Ovary (tissue), 9 donors: ENCODE measurements around the gene SEH1L. TPM values are rescaled to one million over a fixed set of nuclear protein-coding genes. Genes with fewer than 3 reads are reported as not detected.

ENCODE experiments used
- DNase-seq, 5 donors: peaks; one replicate each; pipeline ENCODE4 v3.0.0-alpha.2; 2019 to 2020
- H3K27ac ChIP-seq, 2 donors: fragments of 200-600 bp; one replicate each; pipeline versions ENCODE4 v1.5.1 to v1.8.0; 2019 to 2022
- H3K27me3 ChIP-seq: fragments of 200-600 bp; one replicate; pipeline ENCODE4 v1.8.0; 2022
- H3K36me3 ChIP-seq: fragments of 200-600 bp; sonication (generic); one replicate; pipeline ENCODE4 v1.5.1; 2019
- H3K4me1 ChIP-seq: one replicate; pipeline ENCODE4 v1.8.1; 2013; ENCODE audit warnings: mild to moderate bottlenecking, moderate library complexity; ENCODE audit not compliant: insufficient read depth
- H3K4me3 ChIP-seq: fragments of 200-600 bp; sonication (generic); one replicate; pipeline ENCODE4 v1.5.1; 2017
- H3K9me3 ChIP-seq, 2 donors: fragments of 200-600 bp in 1 of 2; sonication (generic) in 1 of 2; one replicate each; pipeline versions ENCODE4 v1.5.1 to v1.8.1; 2013 to 2019; ENCODE audit warnings: mild to moderate bottlenecking in 1 of 2, moderate library complexity in 1 of 2
- CTCF ChIP-seq, 3 donors: fragments of 450-650 bp in 2 of 3; fragments of 200-600 bp in 1 of 3; IDR thresholded peaks; one replicate each; pipeline versions ENCODE4 v1.5.1 to v1.8.0; 2016 to 2022; ENCODE audit warnings: antibody characterized with exemption in 3 of 3, mild to moderate bottlenecking in 1 of 3
- EP300 ChIP-seq: sonication (generic); formaldehyde crosslinking; IDR thresholded peaks from one replicate; pipeline ENCODE4 v1.6.1; 2017; ENCODE audit warnings: antibody characterized with exemption
- POLR2A ChIP-seq: fragments of 450-650 bp; IDR thresholded peaks from one replicate; pipeline ENCODE4 v1.6.1; 2017; ENCODE audit warnings: antibody characterized with exemption, mild to moderate bottlenecking, moderate library complexity
- WGBS, 3 donors: extraction: QIAGEN DNeasy Blood & Tissue Kit in 1 of 3; methylation state at CpG; one replicate each; pipeline versions ENCODE4 v1.1.5 to v1.1.7; 2013 to 2017; 5-methylcytosine and 5-hydroxymethylcytosine counted together
- intact Hi-C, 4 donors: fragments of 100-400 bp; cut with DNase I; formaldehyde crosslinking; loops; one replicate each; pipeline versions ENCODE4 v1.11.0 to v1.15.1; 2022 to 2023
- polyA plus RNA-seq, 2 donors: library from polyadenylated mRNA; stranded (reverse); fragments of 200-250 nt in 1 of 2; fragments of 350-450 nt in 1 of 2; fragmentation: Illumina TruSeq in 1 of 2; extraction: RNeasy Lipid Tissue Mini Kit (QIAGEN cat#74804) in 1 of 2; gene quantifications; one replicate each; pipeline ENCODE4 v1.2.3, GENCODE V29; 2013 to 2014
- total RNA-seq, 7 donors: library from RNA; depleted of rRNA in 2 of 7; stranded (reverse); fragments of >200 nt in 2 of 7; fragmentation: NEBNext Ultra II Directional in 3 of 7; extraction: Animal tissue kit (Norgen Biotek cat#: 25700) in 3 of 7; gene quantifications; one replicate each; pipeline versions ENCODE4 v1.1.0 to v1.2.4, GENCODE V29; 2016 to 2023
- donor health status: DM: no; HTN: no; CAD: no; lungs with moderate emphysema.
- donor health status: DM: no; HTN: no; CAD: no.
- donor health status: Bipolar disorder and iron deficiency.
- donor health status: DM: yes; HTN: yes; CAD: no.
- donor health status: DM: no; HTN: no; CAD: no.
- donor health status: DM: yes; HTN: yes; CAD: no.

Gene SEH1L
- total and polyA plus RNA-seq, 9 donors: 12.3 to 56.1 (median 35.7) TPM

GRCh38 chr18:12968115-12968514 is 20.3 kb downstream of the SEH1L start:
- WGBS, 3 donors: 87 to 95% (median 90%) methylated on average over 4 of the region's 4 CpGs
- DNase-seq: no peak
- H3K36me3 ChIP-seq: no peaks in the 10 kb centered on the region
- H3K4me3 ChIP-seq: no peak overlapping the region
- peaks cover 2% of the 10 kb centered on the region for H3K4me1 ChIP-seq
- H3K27ac ChIP-seq: no peak overlapping the region
- H3K9me3 ChIP-seq: no peaks in the 10 kb centered on the region
- H3K27me3 ChIP-seq: no peaks in the 10 kb centered on the region
- no peak for TF ChIP-seq CTCF (IDR thresholded peaks at IDR 0.05)
- no peak for TF ChIP-seq POLR2A
- TF ChIP-seq EP300: no peak
- intact Hi-C loops: no loop called here

GRCh38 chr18:12968619-12969018 is 20.8 kb downstream of the SEH1L start:
- TF ChIP-seq EP300: no peak
- TF ChIP-seq POLR2A: no peak
- no peak for TF ChIP-seq CTCF (IDR thresholded peaks at IDR 0.05)
- peaks cover under 1% of the 10 kb centered on the region for H3K4me1 ChIP-seq
- WGBS, 3 donors: 93 to 94% (median 94%) methylated on average over 6 of the region's 6 CpGs
- intact Hi-C loops: no loop called here
- no peaks in the 10 kb centered on the region for H3K9me3 ChIP-seq
- H3K36me3 ChIP-seq: no peaks in the 10 kb centered on the region
- no peak for DNase-seq
- no peak overlapping the region for H3K27ac ChIP-seq
- H3K4me3 ChIP-seq: no peak overlapping the region
- no peaks in the 10 kb centered on the region for H3K27me3 ChIP-seq

GRCh38 chr18:12973562-12974213 is 25.9 kb downstream of the SEH1L start:
- no peak for DNase-seq
- Histone ChIP-seq H3K4me1 (no peaks in the 10 kb centered on the region), H3K9me3 (no peaks in the 10 kb centered on the region), H3K27ac (no peak overlapping the region), H3K4me3 (no peak overlapping the region), H3K36me3 (no peaks in the 10 kb centered on the region), H3K27me3 (no peaks in the 10 kb centered on the region)
- WGBS, 3 donors: 93 to 94% (median 93%) methylated on average over 4 of the region's 4 CpGs
- no peak for TF ChIP-seq EP300
- TF ChIP-seq POLR2A: no peak
- no peak for TF ChIP-seq CTCF (IDR thresholded peaks at IDR 0.05)
- intact Hi-C loops: no loop called here

GRCh38 chr18:12975488-12975887 is 27.7 kb downstream of the SEH1L start:
- no peak for DNase-seq
- Histone ChIP-seq H3K4me1 (no peaks in the 10 kb centered on the region), H3K4me3 (no peak overlapping the region), H3K27me3 (no peaks in the 10 kb centered on the region), H3K36me3 (no peaks in the 10 kb centered on the region), H3K9me3 (no peaks in the 10 kb centered on the region), H3K27ac (no peak overlapping the region)
- TF ChIP-seq EP300: no peak
- no peak for TF ChIP-seq CTCF (IDR thresholded peaks at IDR 0.05)
- no peak for TF ChIP-seq POLR2A
- intact Hi-C loops: no loop called here
- 96 to 98% (median 97%) methylated on average over 6 of the region's 6 CpGs for WGBS, 3 donors
